Esophagus (tissue), 2 donors: Measurements from ENCODE around the gene UPF3A. TPM values are rescaled to one million over a fixed set of nuclear protein-coding genes. Genes with fewer than 3 reads are reported as not detected.

Experiments used
- H3K27ac ChIP-seq, 2 donors: one replicate each; pipeline ENCODE4 v1.5.1; 2013; ENCODE audit warnings: low read depth in 2 of 2, mild to moderate bottlenecking in 2 of 2, inconsistent platforms in 1 of 2, low read length in 1 of 2, moderate library complexity in 1 of 2
- H3K27me3 ChIP-seq, 2 donors: one replicate each; pipeline ENCODE4 v1.6.1; 2013; ENCODE audit warnings: low read length in 2 of 2, control low read depth in 1 of 2, mild to moderate bottlenecking in 1 of 2; ENCODE audit not compliant: insufficient read depth in 2 of 2, control insufficient read depth in 1 of 2
- H3K36me3 ChIP-seq, 2 donors: one replicate each; pipeline ENCODE4 v1.6.1; 2013; ENCODE audit warnings: low read length in 1 of 2; ENCODE audit not compliant: control insufficient read depth in 2 of 2, insufficient read depth in 2 of 2
- H3K4me1 ChIP-seq, 2 donors: one replicate each; pipeline ENCODE4 v1.6.1; 2013; ENCODE audit warnings: low read length in 1 of 2; ENCODE audit not compliant: control insufficient read depth in 2 of 2, insufficient read depth in 2 of 2
- H3K4me3 ChIP-seq, 2 donors: one replicate each; pipeline ENCODE4 v1.5.1; 2013; ENCODE audit warnings: low read length in 2 of 2, mild to moderate bottlenecking in 2 of 2, low read depth in 1 of 2, moderate library complexity in 1 of 2
- H3K9me3 ChIP-seq, 2 donors: one replicate each; pipeline ENCODE4 v1.6.1; 2013; ENCODE audit warnings: mild to moderate bottlenecking in 2 of 2, low read depth in 1 of 2, low read length in 1 of 2, moderate library complexity in 1 of 2; ENCODE audit not compliant: control insufficient read depth in 2 of 2, insufficient read depth in 1 of 2
- WGBS, 2 donors: extraction: QIAGEN DNeasy Blood & Tissue Kit; methylation state at CpG; one replicate each; pipeline ENCODE4 v1.1.7; 2013; 5-methylcytosine and 5-hydroxymethylcytosine counted together
- polyA plus RNA-seq, 2 donors: library from polyadenylated mRNA; stranded (reverse); fragments of 200-250 nt; gene quantifications; one replicate each; pipeline ENCODE4 v1.2.3, GENCODE V29; 2013
- donor health status: healthy with polysubstance abuse.
- donor health status: Bipolar disorder and iron deficiency.

The UPF3A gene
- polyA plus RNA-seq, 2 donors: 32.1 to 43.1 TPM

- H3K4me3 ChIP-seq: no peak overlapping the region
- H3K36me3 ChIP-seq: peaks cover 5 to 30% of the 10 kb centered on the region in 2 donors
- 89 to 92% methylated on average over 5 of the region's 5 CpGs for WGBS, 2 donors
- H3K9me3 ChIP-seq: no peaks in the 10 kb centered on the region
- H3K4me1 ChIP-seq: no peaks in the 10 kb centered on the region
- no peaks in the 10 kb centered on the region for H3K27me3 ChIP-seq
- H3K27ac ChIP-seq: no peak overlapping the region
Observed at GRCh38 chr13:114296902-114297301, 15.5 kb downstream of the UPF3A start.

GRCh38 chr13:114298866-114299265 lies 17.5 kb downstream of the UPF3A start:
- H3K4me3 ChIP-seq: no peak overlapping the region
- no peaks in the 10 kb centered on the region for H3K4me1 ChIP-seq
- H3K36me3 ChIP-seq: peaks cover 5 to 29% of the 10 kb centered on the region in 2 donors
- no peaks in the 10 kb centered on the region for H3K27me3 ChIP-seq
- WGBS, 2 donors: 86 to 88% methylated on average over 12 of the region's 12 CpGs
- no peaks in the 10 kb centered on the region for H3K9me3 ChIP-seq
- H3K27ac ChIP-seq: no peak overlapping the region

GRCh38 chr13:114299604-114300305 lies 18.4 kb downstream of the UPF3A start:
- WGBS, 2 donors: 91 to 92% methylated on average over 12 of the region's 12 CpGs
- H3K27ac ChIP-seq: no peak overlapping the region
- no peaks in the 10 kb centered on the region for H3K4me1 ChIP-seq
- no peak overlapping the region for H3K4me3 ChIP-seq
- peaks cover 5 to 32% of the 10 kb centered on the region in 2 donors for H3K36me3 ChIP-seq
- no peaks in the 10 kb centered on the region for H3K9me3 ChIP-seq
- H3K27me3 ChIP-seq: no peaks in the 10 kb centered on the region

- Histone ChIP-seq H3K27me3 (no peaks in the 10 kb centered on the region), H3K36me3 (peaks cover 5 to 27% of the 10 kb centered on the region in 2 donors), H3K27ac (no peak overlapping the region), H3K4me1 (no peaks in the 10 kb centered on the region), H3K4me3 (no peak overlapping the region), H3K9me3 (no peaks in the 10 kb centered on the region)
- WGBS, 2 donors: 90 to 91% methylated on average over 9 to 11 of the region's 11 CpGs
Observed at GRCh38 chr13:114303700-114304327, 22.4 kb downstream of the UPF3A start.

GRCh38 chr13:114304346-114305034 lies 23.1 kb downstream of the UPF3A start:
- Histone ChIP-seq H3K27ac (no peak overlapping the region), H3K4me1 (no peaks in the 10 kb centered on the region), H3K9me3 (no peaks in the 10 kb centered on the region), H3K4me3 (no peak overlapping the region), H3K27me3 (no peaks in the 10 kb centered on the region), H3K36me3 (peaks cover 4 to 21% of the 10 kb centered on the region in 2 donors)
- 90 to 91% methylated on average over 13 of the region's 13 CpGs for WGBS, 2 donors

- WGBS, 2 donors: 87 to 97% methylated on average over 2 of the region's 2 CpGs
- H3K27ac ChIP-seq: no peak overlapping the region
Observed at GRCh38 chr13:114309086-114309485, 27.7 kb downstream of the UPF3A start.

GRCh38 chr13:114309806-114310410 lies 28.5 kb downstream of the UPF3A start:
- H3K27me3 ChIP-seq: no peaks in the 10 kb centered on the region
- 82 to 85% methylated on average over 6 of the region's 6 CpGs for WGBS, 2 donors
- H3K4me3 ChIP-seq: no peak overlapping the region
- no peaks in the 10 kb centered on the region for H3K4me1 ChIP-seq
- no peaks in the 10 kb centered on the region for H3K9me3 ChIP-seq
- peaks cover 0 to 8% of the 10 kb centered on the region in 2 donors for H3K36me3 ChIP-seq
- no peak overlapping the region for H3K27ac ChIP-seq

More at GRCh38 chr13:114309086-114309485, 27.7 kb downstream of the UPF3A start:
- Histone ChIP-seq H3K4me1 (no peaks in the 10 kb centered on the region), H3K4me3 (no peak overlapping the region), H3K9me3 (no peaks in the 10 kb centered on the region), H3K36me3 (peaks cover 0 to 8% of the 10 kb centered on the region in 2 donors), H3K27me3 (no peaks in the 10 kb centered on the region)

GRCh38 chr13:114310956-114311355 lies 29.6 kb downstream of the UPF3A start:
- Histone ChIP-seq H3K4me3 (no peak overlapping the region), H3K4me1 (peaks cover 0 to 2% of the 10 kb centered on the region in 2 donors), H3K27me3 (no peaks in the 10 kb centered on the region), H3K9me3 (no peaks in the 10 kb centered on the region), H3K36me3 (peaks cover 0 to 7% of the 10 kb centered on the region in 2 donors), H3K27ac (no peak overlapping the region)
- WGBS, 2 donors: 76 to 81% methylated on average over 5 of the region's 5 CpGs

- H3K27ac ChIP-seq: no peak overlapping the region
- H3K4me3 ChIP-seq: no peak overlapping the region
- H3K27me3 ChIP-seq: no peaks in the 10 kb centered on the region
- H3K4me1 ChIP-seq: peaks cover 0 to 4% of the 10 kb centered on the region in 2 donors
- H3K36me3 ChIP-seq: peaks cover 0 to 5% of the 10 kb centered on the region in 2 donors
- H3K9me3 ChIP-seq: no peaks in the 10 kb centered on the region
Observed at GRCh38 chr13:114311387-114311786, 30.0 kb downstream of the UPF3A start.
